SIG-M5 treated with dmso at 0.1 percent for 504 hours (cell line): ENCODE data around the gene TMEM270.

Source experiments
- DNase-seq: peaks from one replicate; lab custom pipeline; 2025; ENCODE audit not compliant: unreplicated experiment; lab: John Stamatoyannopoulos, UW

TMEM270 gene

GRCh38 chr7:73885433-73885974 is 24.5 kb downstream of the TMEM270 start:
- no peak for DNase-seq

GRCh38 chr7:73885975-73886798 is 25.2 kb downstream of the TMEM270 start:
- no peak for DNase-seq

GRCh38 chr7:73887762-73888161 is 26.8 kb downstream of the TMEM270 start:
- no peak for DNase-seq

- DNase-seq: no peak
Measured at GRCh38 chr7:73888959-73889358, 28.0 kb downstream of the TMEM270 start.

- DNase-seq: no peak
Measured at GRCh38 chr7:73890555-73891147, 29.7 kb downstream of the TMEM270 start.

- DNase-seq: no peak
Measured at GRCh38 chr7:73891178-73891885, 30.4 kb downstream of the TMEM270 start.

GRCh38 chr7:73892003-73892999 is 31.3 kb downstream of the TMEM270 start:
- DNase-seq: no peak

GRCh38 chr7:73893342-73894101 is 32.6 kb downstream of the TMEM270 start:
- DNase-seq: no peak

GRCh38 chr7:73894166-73894565 is 33.2 kb downstream of the TMEM270 start:
- no peak for DNase-seq

GRCh38 chr7:73894733-73895551 is 34.0 kb downstream of the TMEM270 start:
- DNase-seq: no peak

- DNase-seq: no peak
Measured at GRCh38 chr7:73895626-73896025, 34.7 kb downstream of the TMEM270 start.

- DNase-seq: no peak
Measured at GRCh38 chr7:73896454-73896853, 35.5 kb downstream of the TMEM270 start.

- no peak for DNase-seq
Measured at GRCh38 chr7:73899731-73900142, 38.8 kb downstream of the TMEM270 start.

GRCh38 chr7:73900286-73900685 is 39.3 kb downstream of the TMEM270 start:
- DNase-seq: no peak

GRCh38 chr7:73901231-73901822 is 40.4 kb downstream of the TMEM270 start:
- no peak for DNase-seq

- no peak for DNase-seq
Measured at GRCh38 chr7:73901823-73902597, 41.1 kb downstream of the TMEM270 start.

GRCh38 chr7:73903321-73904218 is 42.6 kb downstream of the TMEM270 start:
- DNase-seq: no peak
